GM12878 (cell line): ENCODE data around the gene OR2A1.
"Not testable (repeated sequence)": the region's sequence is repeated elsewhere in the genome, so short reads cannot be mapped to it uniquely, and the experiment has no call there.

Experiments
- BHLHE40 ChIP-seq, 2 experiments: fragments of 450-650 bp in 1 of 2; IDR thresholded peaks; 2 replicates each; pipeline ENCODE4 v1.6.1; 2011 to 2017; ENCODE audit warnings: low read depth in 2 of 2, borderline replicate concordance in 1 of 2, improper control_type of control experiment in 1 of 2, low read length in 1 of 2, mild to moderate bottlenecking in 1 of 2
- CREB1 ChIP-seq: IDR thresholded peaks from 2 replicates; pipeline ENCODE4 v1.6.1; 2012; ENCODE audit warnings: low read depth, mild to moderate bottlenecking, inconsistent platforms
- CTCF ChIP-seq, 3 experiments: IDR thresholded peaks in 2 of 3; conservative IDR thresholded peaks in 1 of 3; 2 replicates each; pipeline ENCODE4 v1.5.1; 2011; ENCODE audit warnings: low read depth in 3 of 3, low read length in 3 of 3, mild to moderate bottlenecking in 3 of 3, control low read depth in 2 of 3, moderate library complexity in 2 of 3, inconsistent platforms in 1 of 3, mixed read lengths in 1 of 3; ENCODE audit not compliant: control insufficient read depth in 2 of 3, insufficient read depth in 1 of 3; ENCODE audit errors: extremely low read depth in 1 of 3
- EZH2 ChIP-seq: IDR thresholded peaks from 2 replicates; pipeline ENCODE4 v1.6.1; 2012; ENCODE audit warnings: low read depth, mild to moderate bottlenecking, control low read depth, inconsistent platforms, low read length, borderline replicate concordance; ENCODE audit not compliant: control insufficient read depth
- FOS ChIP-seq: IDR thresholded peaks from 3 replicates; pipeline ENCODE4 v1.6.1; 2011; ENCODE audit warnings: borderline replicate concordance; ENCODE audit not compliant: insufficient read length; ENCODE audit errors: extremely low read depth
- HDAC6 ChIP-seq: fragments of 200-600 bp; sonication (generic); IDR thresholded peaks from one replicate; pipeline ENCODE4 v1.8.0; 2017; ENCODE audit warnings: antibody characterized with exemption; ENCODE audit not compliant: unreplicated experiment
- MAX ChIP-seq: IDR thresholded peaks from 2 replicates; pipeline ENCODE4 v1.6.1; 2012; ENCODE audit warnings: low read depth, low read length, improper control_type of control experiment
- NR2C2 ChIP-seq: IDR thresholded peaks from 2 replicates; pipeline ENCODE4 v1.6.1; 2011; ENCODE audit warnings: borderline replicate concordance, low read depth; ENCODE audit not compliant: control insufficient read depth, insufficient read length
- POLR2A ChIP-seq: IDR thresholded peaks from 2 replicates; pipeline ENCODE4 v1.6.1; 2011; ENCODE audit warnings: low read depth, mild to moderate bottlenecking, low read length
- POLR2AphosphoS5 ChIP-seq: IDR thresholded peaks from 2 replicates; pipeline ENCODE4 v1.6.1; 2011; ENCODE audit warnings: mild to moderate bottlenecking, low read length, inconsistent platforms
- SP1 ChIP-seq: IDR thresholded peaks from one replicate; pipeline ENCODE4 v1.6.1; 2011; ENCODE audit warnings: low read depth, low read length
- TAF1 ChIP-seq: IDR thresholded peaks from 2 replicates; pipeline ENCODE4 v1.6.1; 2011; ENCODE audit warnings: mild to moderate bottlenecking, low read depth, low read length, borderline replicate concordance
- TCF3 ChIP-seq: IDR thresholded peaks from 2 replicates; pipeline ENCODE4 v1.6.1; 2012; ENCODE audit warnings: low read depth, mild to moderate bottlenecking, low read length, borderline replicate concordance; ENCODE audit not compliant: insufficient read depth

DNA sequence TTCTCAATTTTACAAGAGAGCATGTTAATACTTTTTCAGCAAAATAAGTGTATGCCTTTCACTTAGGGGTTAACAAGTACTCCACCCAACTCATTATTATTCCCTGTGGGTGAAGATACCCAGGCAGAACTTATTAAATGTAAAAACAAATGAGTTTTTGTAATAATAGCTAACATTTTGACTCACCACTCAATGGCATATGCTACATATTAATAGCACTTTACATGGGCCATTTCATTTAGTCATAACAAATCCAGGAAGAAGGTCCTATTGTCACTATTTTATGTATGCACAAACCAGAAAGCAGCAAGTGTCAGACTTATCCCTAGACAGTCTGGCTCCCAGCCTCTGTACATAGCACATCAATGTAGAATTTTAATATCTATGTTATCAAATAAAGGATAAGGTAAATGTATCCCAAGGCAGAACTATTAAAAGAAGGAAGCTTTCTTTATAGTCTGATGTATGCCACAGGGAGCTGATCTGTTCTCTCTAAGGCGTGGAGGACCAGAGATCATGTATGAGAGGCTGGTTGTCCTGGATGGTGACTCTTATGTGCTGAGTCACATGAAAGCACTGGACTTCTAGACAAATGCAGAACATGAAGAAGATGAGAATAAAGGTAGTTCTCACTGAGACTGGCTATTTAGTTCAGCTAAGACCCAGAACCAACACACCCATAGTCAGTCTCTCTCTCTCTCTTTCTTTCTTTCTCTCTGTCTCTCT is 9.5 kb upstream of the OR2A1 start:
- not testable (repeated sequence) for TF ChIP-seq CREB1; MAX; HDAC6; CTCF (IDR thresholded peaks at IDR 0.05 in 2 of 3, conservative IDR thresholded peaks at IDR 0.05 in 1 of 3; ENCODE audit: control insufficient read depth in 2 of 3, extremely low read depth in 1 of 3, insufficient read depth in 1 of 3, low read depth in 3 of 3, low read length in 3 of 3); SP1; NR2C2; POLR2AphosphoS5; FOS; TAF1; POLR2A; EZH2; BHLHE40 (IDR thresholded peaks at IDR 0.05; ENCODE audit: borderline replicate concordance in 1 of 2, low read depth in 2 of 2, low read length in 1 of 2); TCF3
